Gastroesophageal sphincter (tissue), 4 donors: ENCODE results near the gene AMY2B. TPM values are rescaled to one million over a fixed set of nuclear protein-coding genes. Genes with fewer than 3 reads are reported as not detected.

ENCODE experiments used
- total RNA-seq, 4 donors: library from RNA; depleted of rRNA; stranded (reverse); fragments of >200 nt; gene quantifications; one replicate each; pipeline ENCODE4 v1.1.0, GENCODE V29; 2016

The AMY2B gene
- total RNA-seq, 4 donors from 2014 or later: 31.4 to 59.6 (median 44.3) TPM

Other genes with a start within 250 kb of the AMY2B start
- 10 to 100 TPM in 3 of 4 donors, 1 to 10 TPM in 1; 9.3 to 56.2 (median 19.3) TPM for gene RNPC3, start 45.9 kb upstream of the AMY2B start, total RNA-seq
- gene AMY2A, start 45.8 kb downstream of the AMY2B start, total RNA-seq: 1 to 10 TPM in 1 of 4 donors, not detected in 3; 1.9 TPM
- not detected for gene AMY1A, start 84.2 kb downstream of the AMY2B start, total RNA-seq
- not detected for gene AMY1B, start 124.6 kb downstream of the AMY2B start, total RNA-seq
- not detected for gene AMY1C, start 178.3 kb downstream of the AMY2B start, total RNA-seq